HEK293T (cell line): ENCODE measurements around the gene KIAA1549.
A peak's percentile ranks its signal among the peaks of the same experiment; 100 is the strongest.
"Not testable (repeated sequence)": the region's sequence is repeated elsewhere in the genome, so short reads cannot be mapped to it uniquely, and the experiment has no call there.

Experiments
- CTCF ChIA-PET: fragments of 350-600 bp; formaldehyde crosslinking; extraction: SDS; loops from one replicate; lab custom pipeline; 2021; ENCODE audit warnings: antibody characterized with exemption, inconsistent platforms; lab: Yijun Ruan, JAX
- POLR2A ChIA-PET: fragments of 350-600 bp; formaldehyde crosslinking; extraction: SDS; loops from one replicate; lab custom pipeline; 2020; ENCODE audit warnings: antibody characterized with exemption, inconsistent platforms; lab: Yijun Ruan, JAX
- DNase-seq: peaks from one replicate; pipeline ENCODE4 v3.0.0; 2012; ENCODE audit warnings: mixed read lengths; ENCODE audit errors: extremely low spot score
- ARNT ChIP-seq: fragments of 450-650 bp; IDR thresholded peaks from 2 replicates; pipeline ENCODE4 v1.6.1; 2017; ENCODE audit warnings: mild to moderate bottlenecking
- BHLHE40 ChIP-seq: fragments of 450-650 bp; IDR thresholded peaks from 2 replicates; pipeline ENCODE4 v1.6.1; 2016; ENCODE audit warnings: mild to moderate bottlenecking, moderate library complexity, borderline replicate concordance
- CTBP1 ChIP-seq: fragments of 450-650 bp; IDR thresholded peaks from 2 replicates; pipeline ENCODE4 v1.6.1; 2016; ENCODE audit warnings: borderline replicate concordance
- ELF4 ChIP-seq: fragments of 450-650 bp; IDR thresholded peaks from 2 replicates; pipeline ENCODE4 v1.6.1; 2017; ENCODE audit warnings: antibody characterized with exemption
- FOXA1 ChIP-seq: fragments of 450-650 bp; IDR thresholded peaks from 2 replicates; pipeline ENCODE4 v1.6.1; 2016; ENCODE audit warnings: mild to moderate bottlenecking
- FOXK2 ChIP-seq: fragments of 450-650 bp; IDR thresholded peaks from 2 replicates; pipeline ENCODE4 v1.6.1; 2016; ENCODE audit warnings: mild to moderate bottlenecking
- FOXM1 ChIP-seq: fragments of 450-650 bp; IDR thresholded peaks from 2 replicates; pipeline ENCODE4 v1.6.1; 2017; ENCODE audit warnings: mild to moderate bottlenecking, borderline replicate concordance
- HDGF ChIP-seq: fragments of 450-650 bp; IDR thresholded peaks from 2 replicates; pipeline ENCODE4 v1.6.1; 2017; ENCODE audit warnings: antibody characterized with exemption, borderline replicate concordance
- L3MBTL2 ChIP-seq: fragments of 450-650 bp; conservative IDR thresholded peaks from 2 replicates; pipeline ENCODE4 v1.6.1; 2016; ENCODE audit warnings: mild to moderate bottlenecking
- LEF1 ChIP-seq: fragments of 450-650 bp; IDR thresholded peaks from 2 replicates; pipeline ENCODE4 v1.6.1; 2017; ENCODE audit warnings: mild to moderate bottlenecking, borderline replicate concordance
- NFRKB ChIP-seq: fragments of 450-650 bp; IDR thresholded peaks from 2 replicates; pipeline ENCODE4 v1.6.1; 2016; ENCODE audit warnings: mild to moderate bottlenecking, moderate library complexity
- SP1 ChIP-seq: fragments of 450-650 bp; IDR thresholded peaks from 2 replicates; pipeline ENCODE4 v1.6.1; 2017
- SUZ12 ChIP-seq: fragments of 450-650 bp; IDR thresholded peaks from 2 replicates; pipeline ENCODE4 v1.6.1; 2016; ENCODE audit warnings: mild to moderate bottlenecking
- TARDBP ChIP-seq: fragments of 450-650 bp; IDR thresholded peaks from 2 replicates; pipeline ENCODE4 v1.6.1; 2016
- ZNF384 ChIP-seq: fragments of 450-650 bp; IDR thresholded peaks from 2 replicates; pipeline ENCODE4 v1.6.1; 2016
- TF ChIP-seq, protein P1 (sequence below): fragments of 450-650 bp; IDR thresholded peaks from 2 replicates; pipeline ENCODE4 v1.6.1; 2016

Gene KIAA1549

GRCh38 chr7:138797715-138798320, 183.4 kb downstream of the KIAA1549 start, which contains the start of the genes ATP6V0A4 and TMEM213:
ATP6V0A4 (minus strand) TSS chr7:138798196; CDS start chr7:138771247, 26,949 bp downstream.
TMEM213 (plus strand) TSS chr7:138797994; CDS start chr7:138798105, 111 bp downstream.
- POLR2A ChIA-PET = no interaction called here
- TF ChIP-seq HDGF (no peak), LEF1 (no peak), TARDBP (no peak), ZNF384 (no peak), BHLHE40 (no peak)
- no peak for DNase-seq
- CTCF ChIA-PET = no interaction called here

DNA sequence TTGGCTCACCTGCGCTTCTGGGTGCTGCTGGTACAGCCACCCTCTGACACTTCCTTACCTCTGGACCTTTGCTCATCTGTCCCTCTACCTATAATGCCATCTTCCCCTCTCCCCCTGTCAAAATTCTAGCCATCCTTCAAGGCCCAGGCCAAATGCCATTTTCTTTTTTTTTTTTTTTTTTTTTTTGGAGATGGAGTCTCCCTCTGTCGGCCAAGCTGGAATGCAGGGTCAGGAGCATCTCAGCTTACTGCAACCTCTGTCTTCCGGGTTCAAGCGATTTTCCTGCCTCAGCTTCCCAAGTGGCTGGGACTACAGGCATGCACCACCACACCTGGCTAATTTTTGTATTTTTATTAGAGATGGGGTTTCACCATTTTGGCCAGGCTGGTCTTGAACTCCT, 184.1 kb downstream of the KIAA1549 start:
- TF ChIP-seq ZNF384 = peak; percentile 90
- CTCF ChIA-PET, POLR2A ChIA-PET, DNase-seq: not testable (repeated sequence)

DNA sequence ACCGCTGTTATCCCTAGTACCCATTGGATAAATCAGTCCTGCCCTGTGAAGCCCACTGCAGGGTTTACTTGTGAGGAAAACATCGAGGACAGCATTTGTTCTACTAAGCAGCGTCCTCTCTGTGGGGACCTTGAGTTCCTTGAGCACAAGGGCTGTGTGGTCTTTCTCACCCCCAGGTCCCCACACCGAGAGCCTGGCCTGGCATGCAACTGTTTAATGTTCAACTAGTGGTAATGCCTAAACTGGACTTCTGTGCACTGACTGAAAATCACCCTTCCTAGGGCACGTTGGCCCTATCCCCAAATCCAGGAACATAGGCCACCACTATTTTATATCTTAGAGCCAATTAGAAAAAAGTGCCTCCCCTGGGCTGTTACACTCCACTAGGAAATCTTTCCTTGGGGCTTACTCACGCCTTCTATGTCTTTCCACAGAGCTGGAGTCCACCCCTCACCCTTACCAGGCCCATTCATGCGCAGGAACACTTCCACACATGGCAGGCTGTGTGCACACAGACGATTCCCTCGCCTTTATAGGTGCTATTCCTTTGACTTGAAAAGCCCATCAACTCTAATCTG, 185.1 kb downstream of the KIAA1549 start:
- ChIA-PET CTCF (no interaction called here), POLR2A (no interaction called here)
- TF ChIP-seq ZNF384 (no peak), LEF1 (no peak), ARNT (no peak), FOXA1 (no peak), ELF4 (no peak), NFRKB (no peak), CTBP1 (no peak), FOXK2 (no peak), L3MBTL2 (no peak), FOXM1 (no peak), SUZ12 (no peak), HDGF (no peak)
- DNase-seq = no peak

GRCh38 chr7:138785587-138786437, 195.4 kb downstream of the KIAA1549 start:
- TF ChIP-seq HDGF (no peak), ARNT (no peak), FOXA1 (no peak), ZNF384 (no peak), FOXM1 (no peak), TARDBP (no peak), FOXK2 (no peak), CTBP1 (no peak), SP1 (no peak), ELF4 (no peak), SUZ12 (no peak), LEF1 (no peak), NFRKB (no peak), L3MBTL2 (no peak), BHLHE40 (no peak)
- TF ChIP-seq, protein P1, sequence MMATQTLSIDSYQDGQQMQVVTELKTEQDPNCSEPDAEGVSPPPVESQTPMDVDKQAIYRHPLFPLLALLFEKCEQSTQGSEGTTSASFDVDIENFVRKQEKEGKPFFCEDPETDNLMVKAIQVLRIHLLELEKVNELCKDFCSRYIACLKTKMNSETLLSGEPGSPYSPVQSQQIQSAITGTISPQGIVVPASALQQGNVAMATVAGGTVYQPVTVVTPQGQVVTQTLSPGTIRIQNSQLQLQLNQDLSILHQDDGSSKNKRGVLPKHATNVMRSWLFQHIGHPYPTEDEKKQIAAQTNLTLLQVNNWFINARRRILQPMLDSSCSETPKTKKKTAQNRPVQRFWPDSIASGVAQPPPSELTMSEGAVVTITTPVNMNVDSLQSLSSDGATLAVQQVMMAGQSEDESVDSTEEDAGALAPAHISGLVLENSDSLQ = no peak
- ChIA-PET CTCF (no interaction called here), POLR2A (no interaction called here)
- no peak for DNase-seq

DNA sequence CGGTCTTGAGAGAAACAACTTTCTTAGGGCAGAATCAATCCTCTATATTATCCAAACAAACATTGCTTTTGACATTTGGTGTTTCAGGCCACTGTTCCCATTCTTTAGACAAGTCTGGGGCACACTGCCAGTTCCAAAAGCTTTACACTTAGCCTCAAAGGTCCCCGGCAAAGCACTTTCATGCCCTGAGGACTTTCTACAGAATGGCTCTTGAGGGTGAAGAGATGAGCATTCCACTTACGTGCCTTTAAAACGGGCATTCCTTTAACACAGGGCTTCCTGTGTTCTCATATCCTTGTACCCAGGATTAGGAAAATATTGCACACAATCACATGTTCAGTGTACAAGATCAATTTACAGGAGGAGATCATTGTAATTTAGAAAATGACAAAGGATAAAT, 196.5 kb downstream of the KIAA1549 start:
- no peak for DNase-seq
- CTCF ChIA-PET = no interaction called here
- TF ChIP-seq, protein P1 = no peak
- TF ChIP-seq ARNT = no peak
- no peak for TF ChIP-seq CTBP1
- no peak for TF ChIP-seq TARDBP
- no peak for TF ChIP-seq SUZ12
- TF ChIP-seq ELF4 = no peak
- no peak for TF ChIP-seq BHLHE40
- no peak for TF ChIP-seq FOXA1
- no peak for TF ChIP-seq LEF1
- no peak for TF ChIP-seq SP1
- TF ChIP-seq HDGF = no peak
- no peak for TF ChIP-seq L3MBTL2
- no peak for TF ChIP-seq NFRKB
- POLR2A ChIA-PET = no interaction called here
